Gastrocnemius medialis (tissue), 4 donors: Measurements from ENCODE around the gene OS9. TPM values are rescaled to one million over a fixed set of nuclear protein-coding genes. Genes with fewer than 3 reads are reported as not detected.

ENCODE experiments used
- ATAC-seq, 2 donors: fragments of 150-250 bp; one replicate each; pipeline ENCODE4 v1.9.1; 2016
- DNase-seq, 2 donors: peaks; one replicate each; pipeline ENCODE4 v3.0.0-alpha.2; 2019
- H3K27ac ChIP-seq, 4 donors: fragments of 200-600 bp; sonication (generic); 1 replicate in 1 of 4; 2 replicates in 3 of 4; pipeline ENCODE4 v1.5.1; 2016 to 2018; ENCODE audit warnings: mild to moderate bottlenecking in 2 of 4, moderate library complexity in 1 of 4
- H3K27me3 ChIP-seq, 3 donors: fragments of 200-600 bp; sonication (generic) in 2 of 3; 1 replicate in 1 of 3; 2 replicates in 2 of 3; pipeline versions ENCODE4 v1.5.1 to v1.6.0; 2016 to 2019; ENCODE audit warnings: mild to moderate bottlenecking in 1 of 3, moderate library complexity in 1 of 3
- H3K36me3 ChIP-seq, 2 donors: fragments of 200-600 bp; sonication (generic) in 1 of 2; one replicate each; pipeline ENCODE4 v1.5.1; 2017 to 2018
- H3K4me1 ChIP-seq, 2 donors: fragments of 200-600 bp; sonication (generic) in 1 of 2; one replicate each; pipeline ENCODE4 v1.5.1; 2016 to 2017; ENCODE audit warnings: mild to moderate bottlenecking in 2 of 2
- H3K4me3 ChIP-seq, 4 donors: fragments of 200-600 bp; sonication (generic) in 3 of 4; 1 replicate in 1 of 4; 2 replicates in 3 of 4; pipeline ENCODE4 v1.5.1; 2016 to 2019; ENCODE audit warnings: mild to moderate bottlenecking in 2 of 4
- H3K9me3 ChIP-seq, 3 donors: fragments of 200-600 bp; sonication (generic) in 2 of 3; 1 replicate in 1 of 3; 2 replicates in 2 of 3; pipeline ENCODE4 v1.5.1; 2016 to 2019
- CTCF ChIP-seq, 5 experiments: fragments of 450-650 bp in 3 of 5; fragments of 200-600 bp in 2 of 5; sonication (generic) in 2 of 5; IDR thresholded peaks in 4 of 5; conservative IDR thresholded peaks in 1 of 5; 1 replicate in 4 of 5; 2 replicates in 1 of 5; pipeline ENCODE4 v1.5.1; 2016 to 2019; ENCODE audit warnings: antibody characterized with exemption in 5 of 5, mild to moderate bottlenecking in 3 of 5, moderate library complexity in 3 of 5
- POLR2A ChIP-seq, 2 donors: fragments of 450-650 bp; IDR thresholded peaks; one replicate each; pipeline ENCODE4 v1.6.1; 2017; ENCODE audit warnings: antibody characterized with exemption in 2 of 2, mild to moderate bottlenecking in 2 of 2, moderate library complexity in 2 of 2
- in situ Hi-C, 4 donors: fragments of 200-750 bp; cut with MboI; loops; one replicate each; pipeline versions ENCODE4 v1.15.0 to v1.8.0; 2017; ENCODE audit warnings: low sequenced_read_pairs in 4 of 4
- intact Hi-C: fragments of 100-400 bp; cut with DNase I; formaldehyde crosslinking; loops from one replicate; pipeline ENCODE4 v1.15.1; 2023; ENCODE audit warnings: low total_unique reads
- microRNA-seq, 2 donors: library from miRNA; unstranded; fragments of <30 nt; microRNA quantifications; one replicate each; pipeline ENCODE4, GENCODE V29; 2016; ENCODE audit warnings: borderline replicate concordance in 2 of 2
- total RNA-seq, 4 donors: library from RNA; depleted of rRNA; stranded (reverse); fragments of >200 nt; gene quantifications; one replicate each; pipeline versions ENCODE4 v1.1.0 to v1.2.3, GENCODE V29; 2016

OS9 gene
- total RNA-seq, 4 donors from 2014 or later: 77.0 to 152 (median 106) TPM

GRCh38 chr12:57767876-57768275, 73.9 kb downstream of the OS9 start:
- peaks cover 0 to 33% of the 10 kb centered on the region in 2 donors for H3K36me3 ChIP-seq
- in situ Hi-C loops (no loop called here), intact Hi-C loops (no loop called here)
- DNase-seq (peak in 1 of 2 donors; percentile 5), ATAC-seq (no peak)
- no peak overlapping the region for H3K27ac ChIP-seq
- H3K4me1 ChIP-seq: peaks cover 24 to 33% of the 10 kb centered on the region in 2 donors
- H3K27me3 ChIP-seq: peaks cover 42 to 44% (median 43%) of the 10 kb centered on the region in 3 donors
- no peak overlapping the region for H3K4me3 ChIP-seq
- H3K9me3 ChIP-seq: no peaks in the 10 kb centered on the region
- TF ChIP-seq CTCF (IDR thresholded peaks at IDR 0.05 in 4 of 5, conservative IDR thresholded peaks at IDR 0.05 in 1 of 5) (no peak), POLR2A (IDR thresholded peaks at IDR 0.05) (no peak)

GRCh38 chr12:57769594-57769993, 75.7 kb downstream of the OS9 start:
- ATAC-seq (no peak), DNase-seq (no peak)
- Histone ChIP-seq H3K27ac (no peak overlapping the region), H3K4me1 (peaks cover 31 to 41% of the 10 kb centered on the region in 2 donors), H3K4me3 (no peak overlapping the region), H3K36me3 (peaks cover 0 to 33% of the 10 kb centered on the region in 2 donors), H3K9me3 (no peaks in the 10 kb centered on the region), H3K27me3 (peaks cover 24 to 27% (median 26%) of the 10 kb centered on the region in 3 donors)
- no peak for TF ChIP-seq CTCF (IDR thresholded peaks at IDR 0.05 in 4 of 5, conservative IDR thresholded peaks at IDR 0.05 in 1 of 5)
- no peak for TF ChIP-seq POLR2A (IDR thresholded peaks at IDR 0.05)
- intact Hi-C loops (no loop called here), in situ Hi-C loops (no loop called here)

- H3K4me3 ChIP-seq: peak overlapping the region in 1 of 4 donors; percentile 79
- TF ChIP-seq CTCF (IDR thresholded peaks at IDR 0.05 in 4 of 5, conservative IDR thresholded peaks at IDR 0.05 in 1 of 5): no peak
These were observed 76.8 kb downstream of the OS9 start for GRCh38 chr12:57770734-57771133.

More at GRCh38 chr12:57770734-57771133, 76.8 kb downstream of the OS9 start:
- intact Hi-C loops: no loop called here
- H3K27me3 ChIP-seq: peaks cover 13 to 15% (median 14%) of the 10 kb centered on the region in 3 donors
- peaks cover 25 to 32% of the 10 kb centered on the region in 2 donors for H3K4me1 ChIP-seq
- H3K36me3 ChIP-seq: peaks cover 0 to 35% of the 10 kb centered on the region in 2 donors
- no peak overlapping the region for H3K27ac ChIP-seq
- in situ Hi-C loops: no loop called here
- ATAC-seq (no peak), DNase-seq (no peak)
- no peaks in the 10 kb centered on the region for H3K9me3 ChIP-seq

Small RNA genes within 50 kb of the gene (microRNA-seq; reads per million reads assigned to microRNA genes)
- 0 reads per million in 2 donors for gene MIR6759

Other genes starting within 250 kb of the OS9 start
- 1 to 10 TPM in 2 of 4 donors, not detected in 2; 1.5 to 2.2 TPM for gene INHBE, start 238.8 kb upstream of the OS9 start, total RNA-seq
- gene GLI1, start 234.3 kb upstream of the OS9 start, total RNA-seq: 1 to 10 TPM in 1 of 4 donors, not detected in 3; 1.0 TPM
- 1 to 10 TPM; 2.7 to 5.1 (median 4.7) TPM for gene ARHGAP9, start 214.3 kb upstream of the OS9 start, total RNA-seq
- gene MARS1, start 206.1 kb upstream of the OS9 start, total RNA-seq: 10 to 100 TPM; 37.7 to 81.1 (median 42.0) TPM
- 10 to 100 TPM; 11.8 to 46.4 (median 17.1) TPM for gene DDIT3, start 173.6 kb upstream of the OS9 start, total RNA-seq
- gene MBD6, start 171.3 kb upstream of the OS9 start, total RNA-seq: 10 to 100 TPM in 3 of 4 donors, 1 to 10 TPM in 1; 5.5 to 20.3 (median 12.9) TPM
- gene DCTN2, start 146.9 kb upstream of the OS9 start, total RNA-seq: 100 to 1,000 TPM; 147 to 265 (median 177) TPM
- gene KIF5A, start 144.1 kb upstream of the OS9 start, total RNA-seq: under 1 TPM in 2 of 4 donors, not detected in 2; 0.09 to 0.36 TPM
- 10 to 100 TPM; 11.2 to 22.0 (median 14.6) TPM for gene PIP4K2C, start 102.9 kb upstream of the OS9 start, total RNA-seq
- gene DTX3, start 89.3 kb upstream of the OS9 start, total RNA-seq: 10 to 100 TPM in 1 of 4 donors, 1 to 10 TPM in 3; 3.5 to 13.8 (median 6.8) TPM
- 1 to 10 TPM; 1.9 to 3.3 (median 2.4) TPM for gene ARHGEF25, start 82.7 kb upstream of the OS9 start, total RNA-seq
- gene B4GALNT1, start 60.9 kb upstream of the OS9 start, total RNA-seq: 10 to 100 TPM; 13.2 to 25.5 (median 16.6) TPM
- 1 to 10 TPM; 1.8 to 5.4 (median 3.7) TPM for gene AGAP2, start 44.6 kb downstream of the OS9 start, total RNA-seq
- 10 to 100 TPM; 25.5 to 58.9 (median 32.2) TPM for gene TSPAN31, start 50.9 kb downstream of the OS9 start, total RNA-seq
- 10 to 100 TPM; 39.7 to 55.5 (median 47.4) TPM for gene CDK4, start 58.2 kb downstream of the OS9 start, total RNA-seq
- 10 to 100 TPM in 1 of 4 donors, 1 to 10 TPM in 3; 4.8 to 11.3 (median 7.9) TPM for gene MARCHF9, start 61.0 kb downstream of the OS9 start, total RNA-seq
- gene CYP27B1, start 72.9 kb downstream of the OS9 start, total RNA-seq: not detected
- gene METTL1, start 78.0 kb downstream of the OS9 start, total RNA-seq: 10 to 100 TPM in 3 of 4 donors, 1 to 10 TPM in 1; 6.5 to 22.7 (median 17.9) TPM
- gene EEF1AKMT3, start 78.5 kb downstream of the OS9 start, total RNA-seq: 1 to 10 TPM in 3 of 4 donors, under 1 TPM in 1; 0.82 to 2.0 (median 1.0) TPM
- gene TSFM, start 88.7 kb downstream of the OS9 start, total RNA-seq: 10 to 100 TPM; 37.6 to 47.5 (median 40.1) TPM
- 10 to 100 TPM in 1 of 4 donors, 1 to 10 TPM in 2, under 1 TPM in 1; 0.78 to 22.7 (median 4.3) TPM for gene AVIL, start 124.6 kb downstream of the OS9 start, total RNA-seq
- gene CTDSP2, start 152.6 kb downstream of the OS9 start, total RNA-seq: 100 to 1,000 TPM in 1 of 4 donors, 10 to 100 TPM in 3; 66.0 to 116 (median 83.4) TPM
- 10 to 100 TPM in 2 of 4 donors, 1 to 10 TPM in 2; 7.1 to 26.4 (median 10.7) TPM for gene ATP23, start 247.4 kb downstream of the OS9 start, total RNA-seq